ENCODE data around the gene ABCC1.
"Not testable (repeated sequence)": the region's sequence is repeated elsewhere in the genome, so short reads cannot be mapped to it uniquely, and the experiment has no call there.

Gene ABCC1

GRCh38 chr16:15946257-15947044 is 3.0 kb upstream of the ABCC1 start:
- peak; percentile 72 for DNase-seq

DNA sequence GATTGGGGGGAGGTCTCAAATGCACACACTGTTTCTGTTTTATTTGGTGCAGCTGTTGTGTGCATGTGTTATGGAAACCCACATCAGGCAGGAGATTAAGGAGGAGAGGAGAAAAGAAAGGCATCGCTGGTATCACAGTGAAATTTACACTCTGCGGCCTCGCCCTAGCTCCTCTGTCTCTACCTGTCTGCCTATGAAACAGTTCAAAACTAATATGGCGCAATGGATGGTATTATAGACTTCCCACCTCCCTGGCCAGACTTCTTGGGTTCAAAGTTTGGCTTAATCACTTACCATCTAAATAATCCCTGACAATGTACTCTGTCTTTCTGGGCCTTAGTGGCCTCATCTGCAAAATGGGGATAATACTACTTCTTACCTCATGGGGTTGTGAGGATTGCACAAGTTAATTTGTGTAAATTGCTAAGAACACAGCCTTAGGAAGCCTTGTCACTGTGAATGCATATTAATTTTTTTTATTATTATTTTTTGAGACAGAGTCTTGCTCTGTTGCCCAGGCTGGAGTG is 1.4 kb upstream of the ABCC1 start:
- DNase-seq, result no peak

- peak; percentile 57 for DNase-seq
Measured at GRCh38 chr16:15948532-15949209, 745 bp upstream of the ABCC1 start.

- DNase-seq, result peak; percentile 74
Measured at GRCh38 chr16:15950161-15950854, 892 bp downstream of the ABCC1 start.

DNA sequence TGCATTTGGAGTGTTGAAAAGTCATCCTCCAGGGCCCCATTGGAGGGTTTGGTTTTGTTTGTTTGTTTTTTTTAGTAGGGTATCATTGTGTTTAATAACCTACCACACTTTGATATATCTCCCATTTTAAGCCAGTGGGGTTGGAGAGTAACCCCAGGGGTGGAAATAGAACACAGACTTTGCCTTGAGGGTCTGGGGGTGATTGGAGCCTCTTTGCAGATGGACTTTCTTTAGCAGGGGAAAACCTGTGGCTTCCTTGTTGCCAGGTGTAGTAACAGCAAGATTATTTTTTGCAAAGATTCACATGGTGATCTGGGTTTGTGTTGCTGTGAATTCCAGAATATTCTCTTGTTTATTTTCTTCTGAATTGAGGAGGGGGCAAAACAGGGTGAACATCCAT is 1.5 kb downstream of the ABCC1 start:
- peak; percentile 41 for DNase-seq

DNA sequence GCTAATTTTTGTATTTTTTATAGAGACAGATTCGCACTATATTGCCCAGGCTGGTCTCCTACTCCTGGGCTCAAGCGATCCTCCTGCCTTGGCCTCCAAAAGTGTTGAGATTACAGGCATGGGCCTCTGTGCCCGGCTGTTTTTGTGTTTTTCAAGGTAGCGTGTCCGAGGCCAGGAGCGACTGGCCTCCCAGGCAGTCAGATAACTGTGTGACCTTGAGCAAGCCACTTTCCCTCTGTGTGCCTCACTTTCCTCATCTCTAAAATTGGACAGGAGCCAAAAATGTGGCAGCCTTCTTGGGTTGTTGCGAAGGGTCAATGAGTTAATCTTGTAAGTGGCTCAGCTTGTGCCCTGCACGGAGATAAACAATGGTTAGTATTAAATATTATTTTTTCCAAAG is 2.4 kb downstream of the ABCC1 start:
- DNase-seq, result no peak

DNA sequence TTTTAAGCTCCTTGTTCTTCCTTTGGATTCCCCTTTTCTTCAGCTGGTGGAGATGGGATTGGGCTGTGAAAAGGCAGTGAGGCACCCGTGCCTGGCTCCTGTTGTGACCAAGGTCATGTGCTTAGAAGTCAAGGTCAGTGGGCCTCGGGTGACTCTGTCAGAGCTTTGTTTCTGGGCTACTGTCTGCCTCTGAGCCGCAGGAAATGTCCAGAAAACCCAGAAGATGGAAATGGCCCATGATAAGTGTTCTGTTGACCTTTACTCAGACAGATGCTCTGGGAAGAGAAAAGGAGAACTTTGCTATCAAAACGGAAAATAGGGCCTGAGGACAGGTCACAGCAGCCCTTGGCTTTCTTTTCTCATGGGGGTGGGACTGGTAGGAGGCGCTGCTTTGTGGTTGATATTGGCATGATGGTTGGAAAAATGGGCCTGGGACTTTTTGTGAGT is 2.9 kb downstream of the ABCC1 start:
- DNase-seq, result no peak

DNA sequence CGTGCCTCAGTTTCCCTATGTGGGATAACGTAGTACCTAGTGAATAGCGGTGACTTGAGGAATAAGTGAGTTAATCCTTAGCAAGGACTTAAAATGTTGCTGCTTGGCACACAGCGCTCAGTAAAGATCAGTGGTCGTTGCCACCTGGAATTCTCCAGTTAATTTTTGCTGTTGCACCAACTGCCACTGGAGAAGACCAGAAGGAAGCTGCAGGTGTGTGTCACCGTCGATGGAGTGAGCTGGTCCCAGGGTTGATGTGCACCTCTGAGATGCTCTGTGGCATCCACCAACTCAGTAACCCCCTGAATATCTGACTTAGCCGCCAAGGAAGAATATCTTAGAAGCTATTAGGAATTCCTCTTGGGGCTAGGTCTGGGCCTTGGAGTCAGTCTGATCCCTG is 4.1 kb downstream of the ABCC1 start:
- DNase-seq, result no peak

DNA sequence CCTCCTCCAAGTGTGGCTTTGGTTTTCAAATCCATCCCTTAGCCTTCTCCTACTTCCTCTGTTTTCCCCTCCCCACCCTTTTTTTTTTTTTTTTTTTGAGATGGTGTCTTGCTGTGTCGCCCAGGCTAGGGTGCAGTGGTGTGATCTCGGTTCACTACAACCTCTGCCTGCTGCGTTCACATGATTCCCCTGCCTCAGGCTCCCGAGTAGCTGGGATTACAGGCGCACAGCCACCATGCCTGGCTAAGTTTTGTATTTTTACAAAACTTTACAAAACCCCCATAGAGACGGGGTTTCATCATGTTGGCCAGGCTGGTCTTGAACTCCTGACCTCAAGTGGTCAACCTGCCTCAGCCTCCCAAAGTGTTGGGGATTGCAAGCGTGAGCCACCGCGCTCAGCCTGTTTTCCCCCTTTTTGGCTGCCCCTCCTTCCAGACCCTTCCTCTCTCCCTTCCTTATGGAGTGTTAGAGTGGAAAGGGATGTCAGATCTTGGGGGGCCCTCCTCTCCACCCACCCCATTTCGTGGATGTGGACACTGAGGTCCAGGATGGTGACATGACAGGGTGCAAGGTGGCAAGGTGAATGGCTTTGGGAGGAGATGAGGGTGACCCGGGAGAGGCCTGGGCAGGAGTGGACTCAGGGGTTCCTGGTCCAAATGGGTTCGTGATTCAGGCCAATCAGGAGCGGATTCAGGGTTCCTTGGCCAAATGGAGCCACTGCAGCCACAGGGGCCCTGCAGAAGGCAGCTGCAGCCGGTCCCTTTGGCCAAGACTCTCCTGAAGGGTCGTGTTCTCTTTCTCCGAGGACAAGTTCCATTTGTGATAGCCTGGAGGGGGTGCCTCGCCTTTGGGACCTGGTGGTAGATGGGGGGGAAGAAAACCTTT is 4.8 kb downstream of the ABCC1 start:
- no peak for DNase-seq

DNA sequence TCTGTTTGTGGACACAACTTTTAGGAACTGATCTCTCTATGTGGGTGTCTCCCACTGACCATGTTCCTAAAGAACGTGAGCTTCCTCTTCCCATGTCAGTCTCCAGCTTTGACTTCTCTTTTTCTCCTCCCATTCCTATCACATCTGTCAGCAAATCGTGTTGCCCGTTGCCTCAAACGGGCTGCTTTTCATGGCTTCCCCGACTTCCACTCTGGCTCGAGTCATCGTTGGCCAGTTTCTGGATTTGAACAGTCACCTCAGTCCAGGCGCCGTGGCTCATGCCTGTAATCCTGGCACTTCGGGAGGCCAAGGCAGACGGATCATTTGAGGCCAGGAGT is 5.4 kb downstream of the ABCC1 start:
- DNase-seq, result no peak

DNA sequence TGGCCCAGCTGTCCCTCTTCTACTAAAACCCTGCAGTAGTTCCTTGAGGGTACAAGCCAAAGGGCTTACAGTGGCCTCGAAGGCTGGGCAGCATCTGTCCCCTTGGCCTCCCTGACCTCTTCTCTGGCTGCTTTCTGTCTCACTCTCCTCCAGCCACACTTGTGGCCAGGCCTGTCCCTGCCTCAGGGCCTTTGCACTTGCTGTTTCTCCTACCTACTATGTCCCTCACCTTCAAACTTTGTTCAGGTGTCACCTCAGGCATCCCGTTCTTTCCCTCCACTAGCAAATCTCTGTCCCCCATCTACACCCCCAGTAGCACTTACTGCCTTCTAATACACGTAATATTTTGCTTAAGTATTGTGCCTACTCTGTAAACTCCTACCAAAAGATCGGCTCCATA is 6.0 kb downstream of the ABCC1 start:
- no peak for DNase-seq

DNA sequence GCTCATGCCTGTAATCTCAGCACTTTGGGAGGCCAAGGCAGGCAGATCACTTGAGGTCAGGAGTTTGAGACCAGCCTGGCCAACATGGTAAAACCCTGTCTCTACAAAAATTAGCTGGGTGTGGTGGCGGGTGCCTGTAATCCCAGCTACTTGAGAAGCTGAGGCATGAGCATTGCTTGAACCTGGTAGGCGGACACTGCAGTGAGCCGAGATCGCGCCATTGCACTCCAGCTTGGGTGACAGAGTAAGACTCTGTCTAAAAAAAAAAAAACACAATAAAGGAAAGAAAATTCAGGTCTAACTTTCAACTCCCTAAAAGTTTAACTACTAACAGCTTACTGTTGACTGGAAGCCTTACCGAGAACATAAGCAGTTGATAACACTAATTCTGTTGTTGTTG is 6.7 kb downstream of the ABCC1 start:
- DNase-seq, result not testable (repeated sequence)

GRCh38 chr16:15958703-15959348 is 9.4 kb downstream of the ABCC1 start:
- peak; percentile 57 for DNase-seq

DNA sequence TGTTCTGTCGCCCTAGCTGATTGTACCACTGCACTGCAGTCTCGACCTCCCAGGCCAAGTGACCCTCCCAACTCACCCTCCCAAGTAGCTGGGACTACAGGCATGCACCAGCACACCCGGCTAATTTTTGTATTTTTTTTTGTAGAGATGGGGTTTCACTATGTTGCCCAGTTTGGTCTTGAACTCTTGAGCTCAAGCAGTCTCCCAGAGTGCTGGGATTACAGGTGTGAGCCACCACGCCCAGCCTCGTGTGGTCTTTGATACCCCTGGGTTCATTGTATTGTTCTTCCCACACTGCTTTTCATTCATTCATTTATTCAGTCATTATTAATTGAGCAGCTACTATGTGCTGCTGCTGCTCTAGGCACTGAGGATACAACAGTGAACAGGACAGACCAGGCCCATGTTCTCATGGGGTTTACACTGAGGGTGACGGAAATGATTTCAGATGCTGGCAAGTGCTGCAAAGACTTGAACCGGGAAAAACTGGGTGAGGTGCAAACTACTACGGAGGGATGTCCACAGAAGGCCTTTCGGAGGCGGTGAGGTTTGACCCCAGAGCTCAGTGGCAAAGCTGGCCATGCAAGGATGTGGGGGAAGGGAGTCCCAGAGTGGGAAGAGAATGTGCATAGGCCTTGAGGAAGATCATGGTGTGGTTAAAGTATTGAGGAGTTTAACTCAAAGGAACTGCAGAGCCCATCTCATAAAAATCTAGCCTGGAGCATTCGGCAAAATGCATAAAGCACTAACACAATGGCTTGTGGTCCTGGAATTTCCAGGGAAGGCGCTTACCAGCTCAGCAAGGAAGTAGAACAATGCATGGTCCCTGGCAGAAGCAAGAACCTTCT is 10.9 kb downstream of the ABCC1 start:
- no peak for DNase-seq

DNA sequence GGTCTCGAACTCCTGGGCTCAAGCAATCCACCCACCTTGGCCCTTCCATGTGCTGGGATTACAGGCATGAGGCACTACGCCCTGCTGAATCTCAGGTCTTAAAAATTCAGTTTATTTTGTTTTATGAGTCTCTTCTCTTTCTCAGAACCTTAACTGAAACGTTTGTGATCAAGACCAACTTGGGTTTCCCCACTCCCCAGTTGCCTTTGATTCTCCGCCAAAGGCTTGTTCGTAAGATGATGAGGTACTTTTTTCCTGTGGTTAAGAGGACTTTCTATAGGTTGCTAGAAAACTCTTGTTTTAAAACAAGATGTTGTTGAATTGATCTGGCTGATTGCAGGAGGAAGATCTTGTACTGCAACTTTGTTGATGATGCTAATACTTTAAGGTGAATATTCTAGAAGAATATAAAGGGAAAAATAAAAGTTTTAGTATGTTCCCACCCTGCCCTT is 11.7 kb downstream of the ABCC1 start:
- DNase-seq, result no peak

DNA sequence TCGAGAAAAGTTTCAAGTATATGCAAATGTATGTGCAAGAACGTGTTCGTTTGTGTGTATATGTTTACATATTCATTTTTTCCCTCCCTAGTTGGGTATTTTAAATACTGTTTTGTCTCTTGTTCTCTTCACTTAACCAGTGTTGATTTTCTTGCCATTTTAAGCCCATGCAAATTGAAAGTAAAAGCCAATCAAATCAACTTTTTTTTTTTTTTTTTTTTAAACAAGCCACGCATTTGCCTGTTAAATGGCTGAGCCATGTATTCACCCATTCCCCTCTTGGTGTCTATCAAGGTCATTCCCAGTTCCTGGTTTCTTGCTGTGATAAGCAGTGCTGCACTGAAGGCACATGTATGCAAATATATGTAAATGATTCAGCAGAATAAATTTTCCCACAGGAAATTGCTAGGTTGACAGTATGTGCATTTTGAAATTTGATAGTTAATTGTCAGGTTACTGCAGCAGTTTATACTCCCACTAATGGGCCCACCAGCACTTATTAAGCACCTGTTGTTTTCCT is 12.2 kb downstream of the ABCC1 start:
- peak; percentile 15 for DNase-seq

GRCh38 chr16:15963307-15963910 is 14.0 kb downstream of the ABCC1 start:
- no peak for DNase-seq

- no peak for DNase-seq
Measured at GRCh38 chr16:15966420-15966819, 17.0 kb downstream of the ABCC1 start.

DNA sequence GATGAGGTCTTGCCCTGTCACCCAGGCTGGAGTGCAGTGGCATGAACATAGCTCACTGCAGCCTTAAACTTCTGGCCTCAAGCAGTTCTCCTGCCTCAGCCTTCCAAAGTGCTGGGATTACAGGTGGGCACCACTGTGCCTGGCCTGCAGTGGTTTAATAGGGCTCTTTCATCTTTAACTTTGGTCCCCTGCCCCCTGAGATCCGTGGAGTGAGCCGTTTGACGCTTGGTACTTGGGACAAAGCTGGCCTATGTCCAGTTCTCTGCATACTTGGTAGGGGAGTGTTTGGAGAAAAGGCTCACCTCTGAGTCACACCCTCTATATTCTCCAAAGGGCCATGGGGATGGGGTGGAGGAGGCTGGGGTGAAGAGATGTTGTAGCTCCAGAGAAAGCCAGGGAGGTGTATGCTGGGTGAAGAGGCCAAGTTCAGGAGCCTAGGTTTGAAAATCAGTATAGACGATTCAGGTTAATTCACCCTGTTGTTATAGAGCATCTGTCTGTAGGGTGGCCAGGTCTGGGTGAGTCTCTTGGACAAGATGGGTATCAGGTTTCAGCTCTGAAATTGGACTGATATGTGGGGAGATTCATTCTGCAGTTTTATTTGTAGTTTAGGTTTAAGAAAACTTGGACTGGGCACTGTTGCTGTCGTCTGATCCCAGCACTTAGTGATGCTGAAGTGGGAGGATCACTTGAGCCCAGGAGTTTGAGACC is 17.6 kb downstream of the ABCC1 start:
- DNase-seq, result peak; percentile 27

All from NCI-H69 (cell line).